Embryonic facial prominence (tissue), 1 donor: ENCODE results near the gene RASSF8.

Source experiments
- DNase-seq: peaks from one replicate; pipeline ENCODE4 v3.0.0-alpha.2; 2016; ENCODE audit errors: extremely low spot score

The RASSF8 gene

DNA sequence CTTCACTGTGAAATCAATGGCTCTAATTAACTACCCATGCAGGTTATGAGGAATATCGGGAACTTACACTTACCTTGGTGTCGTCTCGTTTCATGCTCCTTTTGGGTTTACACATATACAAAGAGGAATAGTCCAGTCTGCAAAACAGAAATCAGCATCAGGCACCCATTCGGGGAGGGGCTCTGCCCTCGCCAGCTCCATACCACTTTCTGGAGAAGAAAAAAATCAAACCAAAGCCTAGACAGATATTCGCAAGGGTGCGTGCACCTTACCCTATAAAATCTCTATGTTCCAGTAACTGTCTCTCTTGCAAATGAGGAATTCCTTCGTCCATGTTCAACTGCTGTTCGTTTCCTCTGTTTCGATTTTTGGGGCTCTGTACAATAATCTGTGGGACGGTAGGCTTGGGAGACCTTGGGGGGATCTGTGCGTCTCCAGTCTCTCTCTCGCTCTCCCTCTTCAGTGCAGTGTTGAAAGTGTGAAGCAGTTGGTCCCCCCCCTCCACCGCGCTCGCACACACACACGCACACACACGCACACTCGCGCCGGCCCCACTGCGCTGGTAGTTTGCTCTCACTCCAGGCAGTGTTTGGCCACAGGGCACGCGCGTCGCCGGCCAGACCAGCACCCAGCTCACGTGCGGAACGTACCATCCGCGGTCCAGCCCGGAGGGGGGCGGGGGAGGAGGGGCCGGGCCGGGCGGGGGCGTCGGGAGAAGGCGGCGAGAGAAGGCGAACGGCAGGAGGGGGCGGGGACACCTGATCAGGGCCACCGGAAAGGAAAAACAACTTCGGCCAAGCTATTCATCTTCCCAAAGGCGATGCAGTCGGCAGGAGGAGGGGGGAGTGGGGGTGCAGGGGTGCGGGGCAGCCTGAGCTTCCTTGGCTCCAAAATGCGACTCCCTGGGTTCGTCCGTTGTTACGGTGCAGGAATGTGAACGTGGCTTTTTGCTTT lies 166.2 kb downstream of the RASSF8 start, which contains the start of gene BHLHE41:
Gene BHLHE41 (minus strand): TSS at position 592 of the 954 bp plus-strand sequence. CDS start 258 bp downstream, at position 334.
- DNase-seq, result no peak

DNA sequence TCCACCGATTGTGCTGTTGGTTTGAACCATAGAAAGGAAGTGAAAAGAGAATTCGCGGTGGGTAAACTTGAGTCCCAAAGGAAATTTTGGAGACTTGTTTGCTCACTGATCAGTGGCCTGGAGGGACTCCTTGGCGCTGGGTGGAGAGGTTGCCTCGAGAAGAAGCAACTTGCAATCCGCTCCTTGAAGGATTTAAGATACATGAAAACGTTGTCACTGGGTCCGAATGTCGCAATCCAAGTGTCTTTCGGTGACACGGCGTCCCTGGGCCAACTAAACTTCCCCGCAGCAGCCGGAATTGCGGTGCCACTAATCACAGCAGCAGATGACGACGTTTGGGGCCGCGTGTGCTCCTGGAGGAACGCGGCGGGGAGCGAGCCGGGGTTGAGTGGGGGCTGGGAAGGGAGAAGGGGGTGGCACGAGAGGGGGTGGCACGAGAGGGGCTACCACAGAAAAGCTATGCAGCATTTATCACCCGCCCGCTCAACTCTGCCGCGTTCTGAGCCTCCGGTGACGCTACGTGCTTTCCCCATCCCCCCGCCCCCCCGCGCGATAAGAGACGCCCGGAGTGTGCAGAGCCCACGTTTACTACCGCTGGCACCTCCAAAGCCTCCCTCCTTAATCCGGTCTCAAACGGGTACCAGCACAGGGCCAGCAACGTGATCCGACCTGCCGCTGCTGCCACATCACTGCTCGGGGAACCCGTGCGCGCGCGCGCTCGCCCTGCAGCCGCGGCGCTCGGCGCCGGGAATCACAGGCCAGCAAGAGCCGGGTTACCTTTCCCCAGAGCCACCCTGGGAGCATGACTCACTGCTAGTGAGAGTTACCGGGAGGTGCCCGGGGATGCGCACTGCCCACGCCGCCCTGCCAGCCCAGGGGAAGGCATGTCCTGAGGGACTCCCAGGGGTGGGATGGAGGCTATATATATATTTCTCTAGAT lies 167.2 kb downstream of the RASSF8 start:
- DNase-seq, result no peak

DNA sequence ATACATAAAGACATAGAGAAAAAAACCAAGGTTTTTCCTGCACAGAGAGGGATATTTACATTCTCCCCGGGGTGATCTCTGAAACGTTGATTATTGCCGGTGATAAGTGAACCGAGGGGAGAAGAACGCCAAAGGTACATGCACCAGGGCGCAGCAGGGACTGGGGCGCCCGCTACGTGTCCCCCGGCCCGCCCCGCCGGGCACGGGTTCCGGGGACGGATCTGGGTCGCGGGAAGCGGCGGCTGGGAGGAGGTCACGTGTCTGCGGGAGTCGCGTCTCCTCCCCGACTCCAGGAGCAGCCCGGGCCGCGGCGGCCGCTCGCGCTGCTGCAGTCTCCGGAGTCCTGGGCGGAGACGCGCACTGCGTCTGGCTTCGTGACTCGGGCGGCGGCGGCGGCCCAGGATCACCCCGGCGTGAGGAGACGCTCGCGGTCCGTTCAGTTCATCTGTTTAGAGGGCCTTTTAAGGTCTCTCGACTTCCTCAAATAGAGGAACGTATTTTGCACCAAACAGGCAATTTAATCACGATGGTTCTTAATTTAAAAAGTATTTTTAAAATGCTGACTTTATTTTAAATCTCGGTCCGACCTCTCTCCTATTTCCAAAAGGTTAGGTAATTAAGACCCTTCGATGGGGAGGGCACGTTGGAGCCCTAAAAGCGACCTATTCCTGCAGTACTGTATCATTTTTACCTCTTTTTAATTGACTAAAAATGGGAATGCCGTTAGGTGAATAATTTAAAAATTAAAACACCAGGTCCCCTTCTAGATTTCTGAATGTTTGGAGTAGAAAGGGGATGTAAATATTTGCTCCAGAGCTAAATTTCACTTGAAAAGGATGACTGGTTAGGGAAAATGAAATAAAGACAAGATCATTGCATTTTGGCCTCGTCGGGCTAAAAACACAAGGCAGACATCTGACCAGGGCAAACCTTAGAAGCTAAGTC lies 168.1 kb downstream of the RASSF8 start:
- DNase-seq, result no peak

DNA sequence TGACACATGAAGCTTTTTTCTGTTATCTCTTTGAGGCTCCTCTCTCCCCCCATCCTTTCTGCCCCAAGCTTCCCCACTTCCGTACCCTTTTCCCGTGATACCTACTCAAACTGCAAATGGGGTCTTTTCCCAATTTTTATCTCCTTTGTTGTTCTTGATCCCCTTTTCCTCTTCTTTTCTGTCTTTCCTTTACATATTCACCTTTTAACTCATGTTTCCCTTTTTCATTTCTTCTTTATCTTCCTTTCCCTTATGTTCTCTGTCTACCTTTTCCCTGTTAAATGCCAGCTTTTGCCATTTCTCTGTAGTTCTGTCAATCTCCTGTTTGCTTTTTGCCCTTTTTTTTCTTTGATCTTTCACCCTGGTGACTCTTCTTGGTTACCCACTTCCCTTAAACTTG lies 168.9 kb downstream of the RASSF8 start:
- no peak for DNase-seq

DNA sequence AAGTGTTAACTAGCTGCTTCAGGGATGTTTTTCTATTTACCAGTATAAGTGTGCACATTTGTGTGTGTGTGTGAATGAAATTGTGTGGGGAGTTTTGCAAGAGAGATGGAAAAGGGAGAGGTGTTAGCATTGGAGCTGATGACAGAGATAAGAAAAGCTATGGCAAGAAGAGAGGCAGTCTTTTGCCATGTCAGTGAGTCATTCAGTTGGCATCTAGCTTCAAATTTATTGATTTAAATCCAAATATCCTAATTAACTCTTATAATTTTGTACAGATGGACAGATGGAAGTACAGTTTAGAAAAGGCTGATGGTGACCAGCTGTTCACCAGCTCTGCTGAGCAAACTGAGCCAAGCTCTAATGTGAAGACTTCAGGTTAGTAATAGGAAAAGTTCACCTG lies 169.7 kb downstream of the RASSF8 start:
- no peak for DNase-seq
